Colonic mucosa (tissue), 4 donors: ENCODE data around the gene PTGER3. TPM values are rescaled to one million over a fixed set of nuclear protein-coding genes. Genes with fewer than 3 reads are reported as not detected.

Experiments
- DNase-seq: peaks from one replicate; pipeline ENCODE4 v3.0.0-alpha.2; 2020
- H3K27ac ChIP-seq: fragments of 200-600 bp; one replicate; pipeline ENCODE4 v1.8.0; 2021
- H3K27me3 ChIP-seq: fragments of 200-600 bp; one replicate; pipeline ENCODE4 v1.8.0; 2021
- H3K36me3 ChIP-seq: fragments of 200-600 bp; one replicate; pipeline ENCODE4 v1.8.0; 2021
- H3K4me1 ChIP-seq: fragments of 200-600 bp; one replicate; pipeline ENCODE4 v1.8.0; 2021; ENCODE audit warnings: mild to moderate bottlenecking
- H3K4me3 ChIP-seq: fragments of 200-600 bp; one replicate; pipeline ENCODE4 v1.8.0; 2021
- H3K9ac ChIP-seq, 2 donors: one replicate each; pipeline ENCODE4 v1.7.0; 2013; ENCODE audit warnings: control low read depth in 2 of 2, low read depth in 2 of 2, low read length in 2 of 2
- H3K9me3 ChIP-seq: fragments of 200-600 bp; one replicate; pipeline ENCODE4 v1.8.0; 2021
- CTCF ChIP-seq: fragments of 200-600 bp; IDR thresholded peaks from one replicate; pipeline ENCODE4 v1.8.0; 2022; ENCODE audit warnings: antibody characterized with exemption, mild to moderate bottlenecking
- intact Hi-C: fragments of 100-400 bp; cut with DNase I; formaldehyde crosslinking; loops from one replicate; pipeline ENCODE4 v1.14.1; 2022
- microRNA-seq: library from miRNA; unstranded; fragments of <30 nt; microRNA quantifications from one replicate; pipeline ENCODE4, GENCODE V29; 2019
- total RNA-seq, 2 donors: library from RNA; stranded (reverse); fragmentation: NEBNext Ultra II Directional in 1 of 2; extraction: Animal tissue kit (Norgen Biotek cat#: 25700) in 1 of 2; gene quantifications; one replicate each; pipeline ENCODE4 v1.2.1, GENCODE V29; 2021
- donor health status: healthy.
- donor health status: DM: no; HTN: no; CAD: no.
- donor health status: DM: no; HTN: no; CAD: no.

PTGER3 gene
- total RNA-seq, 2 donors from 2014 or later = 1.2 to 3.7 TPM

GRCh38 chr1:70930062-70930461, 117.6 kb downstream of the PTGER3 start:
- Histone ChIP-seq H3K9me3 (no peaks in the 10 kb centered on the region), H3K9ac (no peak overlapping the region), H3K36me3 (no peaks in the 10 kb centered on the region), H3K4me1 (no peaks in the 10 kb centered on the region), H3K4me3 (no peak overlapping the region), H3K27me3 (no peaks in the 10 kb centered on the region), H3K27ac (no peak overlapping the region)
- intact Hi-C loops = no loop called here
- TF ChIP-seq CTCF = no peak
- no peak for DNase-seq

GRCh38 chr1:70922196-70922595, 125.4 kb downstream of the PTGER3 start:
- no peak for DNase-seq
- Histone ChIP-seq H3K36me3 (no peaks in the 10 kb centered on the region), H3K27me3 (no peaks in the 10 kb centered on the region), H3K4me1 (no peaks in the 10 kb centered on the region), H3K9me3 (no peaks in the 10 kb centered on the region), H3K27ac (no peak overlapping the region), H3K9ac (no peak overlapping the region), H3K4me3 (no peak overlapping the region)
- TF ChIP-seq CTCF = no peak
- intact Hi-C loops = no loop called here

Small RNA genes within 50 kb of the gene (microRNA-seq; reads per million reads assigned to microRNA genes)
- gene MIR186 = 377 reads per million, percentile 68 among the genes with 10 or more reads in this experiment

Other genes with a start within 250 kb of the PTGER3 start
- gene ZRANB2, start 33.2 kb upstream of the PTGER3 start, total RNA-seq = 10 to 100 TPM; 56.3 to 86.7 TPM